CD14-positive monocyte (primary cell): ENCODE results near the gene CNOT2. TPM values are rescaled to one million over a fixed set of nuclear protein-coding genes. Genes with fewer than 3 reads are reported as not detected.

Experiments
- DNase-seq, 3 donors: peaks; one replicate each; pipeline ENCODE4 v3.0.0-alpha.2; 2011 to 2022
- H2AFZ ChIP-seq: 2 replicates; pipeline ENCODE4 v1.6.0; 2012; ENCODE audit warnings: mild to moderate bottlenecking, low read depth, low read length, inconsistent platforms; ENCODE audit not compliant: insufficient read depth, poor library complexity, severe bottlenecking
- H3K27ac ChIP-seq, 2 donors: 1 replicate in 1 of 2; 2 replicates in 1 of 2; pipeline ENCODE4 v1.5.1; 2012 to 2013; ENCODE audit warnings: low read length in 2 of 2, control low read depth in 1 of 2, inconsistent platforms in 1 of 2, low read depth in 1 of 2, mild to moderate bottlenecking in 1 of 2
- H3K27me3 ChIP-seq, 2 donors: one replicate each; pipeline versions ENCODE4 v1.6.0 to v1.6.1; 2011 to 2013; ENCODE audit warnings: low read length in 2 of 2; ENCODE audit not compliant: control insufficient read depth in 2 of 2, insufficient read depth in 2 of 2
- H3K36me3 ChIP-seq, 2 donors: replicated peaks in 1 of 2; 1 replicate in 1 of 2; 2 replicates in 1 of 2; pipeline versions ENCODE4 v1.5.1 to v1.6.1; 2012 to 2013; ENCODE audit warnings: low read length in 2 of 2, control low read depth in 1 of 2, inconsistent platforms in 1 of 2, mild to moderate bottlenecking in 1 of 2; ENCODE audit not compliant: insufficient read depth in 2 of 2, control insufficient read depth in 1 of 2
- H3K4me1 ChIP-seq, 2 donors: 1 replicate in 1 of 2; 2 replicates in 1 of 2; pipeline versions ENCODE4 v1.5.1 to v1.6.1; 2012 to 2013; ENCODE audit warnings: low read length in 2 of 2, control low read depth in 1 of 2, inconsistent platforms in 1 of 2, mild to moderate bottlenecking in 1 of 2, moderate library complexity in 1 of 2; ENCODE audit not compliant: insufficient read depth in 2 of 2, control insufficient read depth in 1 of 2
- H3K4me2 ChIP-seq: replicated peaks from 2 replicates; pipeline ENCODE3; 2012; ENCODE audit warnings: low read length, moderate library complexity, mild to moderate bottlenecking; ENCODE audit not compliant: poor library complexity, severe bottlenecking; ENCODE audit errors: extremely low read depth
- H3K4me3 ChIP-seq, 3 experiments: fragments of 200-600 bp in 1 of 3; sonication (generic) in 1 of 3; replicated peaks in 1 of 3; 1 replicate in 2 of 3; 2 replicates in 1 of 3; pipeline ENCODE4 v1.5.1; 2011 to 2013; ENCODE audit warnings: low read length in 3 of 3, mild to moderate bottlenecking in 3 of 3, control low read depth in 2 of 3, low read depth in 2 of 3, inconsistent platforms in 1 of 3, moderate library complexity in 1 of 3
- H3K79me2 ChIP-seq: 2 replicates; pipeline ENCODE4 v1.6.0; 2012; ENCODE audit warnings: mild to moderate bottlenecking, control low read depth, inconsistent platforms, low read length, moderate library complexity; ENCODE audit not compliant: insufficient read depth
- H3K9ac ChIP-seq: 2 replicates; pipeline ENCODE4 v1.6.0; 2017; ENCODE audit warnings: low read length, mild to moderate bottlenecking; ENCODE audit not compliant: insufficient read depth, poor library complexity, severe bottlenecking
- H3K9me3 ChIP-seq, 2 donors: replicated peaks in 1 of 2; 1 replicate in 1 of 2; 2 replicates in 1 of 2; pipeline versions ENCODE4 v1.5.1 to v1.6.1; 2012 to 2013; ENCODE audit warnings: low read length in 2 of 2, control low read depth in 1 of 2; ENCODE audit not compliant: control insufficient read depth in 1 of 2, insufficient read depth in 1 of 2
- H4K20me1 ChIP-seq: 2 replicates; pipeline ENCODE4 v1.6.0; 2012; ENCODE audit warnings: mild to moderate bottlenecking, low read length, control low read depth, moderate library complexity; ENCODE audit not compliant: insufficient read depth
- H3K27ac Mint-ChIP-seq, 7 donors: one replicate each; pipeline ENCODE4 v1.8.0; 2020; ENCODE audit warnings: mild to moderate bottlenecking in 7 of 7, mixed read lengths in 7 of 7, moderate library complexity in 6 of 7, inconsistent platforms in 2 of 7
- H3K27me3 Mint-ChIP-seq, 3 donors: one replicate each; pipeline ENCODE4 v1.8.0; 2021 to 2022; ENCODE audit warnings: low read depth in 3 of 3, mild to moderate bottlenecking in 3 of 3, mixed read lengths in 3 of 3, moderate library complexity in 3 of 3, inconsistent platforms in 1 of 3
- H3K36me3 Mint-ChIP-seq, 2 donors: one replicate each; pipeline ENCODE4 v1.8.0; 2020; ENCODE audit warnings: mixed read lengths in 2 of 2, inconsistent platforms in 1 of 2, mild to moderate bottlenecking in 1 of 2
- H3K4me1 Mint-ChIP-seq: one replicate; pipeline ENCODE4 v1.8.0; 2020; ENCODE audit warnings: mild to moderate bottlenecking, mixed read lengths
- H3K4me3 Mint-ChIP-seq, 2 donors: one replicate each; pipeline ENCODE4 v1.8.0; 2020; ENCODE audit warnings: mild to moderate bottlenecking in 2 of 2, mixed read lengths in 2 of 2, moderate library complexity in 1 of 2
- H3K9me3 Mint-ChIP-seq, 7 donors: one replicate each; pipeline ENCODE4 v1.8.0; 2020 to 2022; ENCODE audit warnings: mixed read lengths in 7 of 7, mild to moderate bottlenecking in 6 of 7, moderate library complexity in 6 of 7, inconsistent platforms in 2 of 7
- CTCF ChIP-seq: fragments of 200-600 bp; IDR thresholded peaks from one replicate; pipeline ENCODE4 v1.8.0; 2022; ENCODE audit warnings: antibody characterized with exemption, mild to moderate bottlenecking
- WGBS: methylation state at CpG from one replicate; pipeline ENCODE4 v1.1.5; 2013; ENCODE audit warnings: missing lambda C conversion rate; ENCODE audit not compliant: insufficient coverage; 5-methylcytosine and 5-hydroxymethylcytosine counted together
- intact Hi-C, 2 donors: fragments of 100-400 bp; cut with micrococcal nuclease; formaldehyde crosslinking; loops; one replicate each; pipeline versions ENCODE4 v1.15.0 to v1.15.1; 2023
- polyA plus RNA-seq, 3 donors: library from polyadenylated mRNA; depleted of rRNA in 1 of 3; unstranded in 2 of 3; stranded (reverse) in 1 of 3; fragments of 300-500 nt in 2 of 3; fragments of >200 nt in 1 of 3; fragmentation: Illumina TruSeq in 2 of 3; gene quantifications; 1 replicate in 2 of 3; 2 replicates in 1 of 3; pipeline ENCODE4 v1.2.3, GENCODE V29; 2012 to 2021

CNOT2 gene
- polyA plus RNA-seq, 3 donors = 49.8 to 77.2 (median 72.7) TPM

- peak within 1 kb of the TSS; percentile 78 to 90 (median 86) for H3K4me3 ChIP-seq
- peak within 1 kb of the TSS; percentile 17 for H3K9ac ChIP-seq
- TF ChIP-seq CTCF = no peak
- H3K27me3 ChIP-seq = peaks cover 55 to 63% of the 10 kb centered on the region in 2 donors
- Mint-ChIP-seq H3K4me3 (peak within 1 kb of the TSS; percentile 86 to 96), H3K36me3 (peaks cover 2 to 9% of the 10 kb centered on the region in 2 donors), H3K27me3 (peaks cover 42 to 60% (median 56%) of the 10 kb centered on the region in 3 donors), H3K9me3 (peaks cover 0 to 11% (median 2%) of the 10 kb centered on the region in 7 donors), H3K27ac (peak within 1 kb of the TSS in 1 of 7 donors; percentile 50), H3K4me1 (peaks cover 26% of the 10 kb centered on the region)
- DNase-seq = peak in 2 of 3 donors; percentile 12 to 48
- H2AFZ ChIP-seq = peak within 1 kb of the TSS; percentile 79
- peaks cover 0 to 10% of the 10 kb centered on the region in 2 donors for H3K9me3 ChIP-seq
- intact Hi-C loops = no loop called here
- no peaks in the 10 kb centered on the region for H3K79me2 ChIP-seq
- H4K20me1 ChIP-seq = no peaks in the 10 kb centered on the region
- peaks cover 16 to 22% of the 10 kb centered on the region in 2 donors for H3K4me1 ChIP-seq
- WGBS = 0% methylated on average over 68 of the region's 88 CpGs
- no peaks in the 10 kb centered on the region for H3K36me3 ChIP-seq
- H3K27ac ChIP-seq = no peak within 1 kb of the TSS
- peak within 1 kb of the TSS; percentile 99 for H3K4me2 ChIP-seq
Measured at GRCh38 chr12:70365648-70366518, 122.7 kb downstream of the CNOT2 start, which contains the start of gene KCNMB4. Gene KCNMB4 (plus strand): TSS chr12:70366290. CDS start chr12:70366735, 445 bp downstream.

DNA sequence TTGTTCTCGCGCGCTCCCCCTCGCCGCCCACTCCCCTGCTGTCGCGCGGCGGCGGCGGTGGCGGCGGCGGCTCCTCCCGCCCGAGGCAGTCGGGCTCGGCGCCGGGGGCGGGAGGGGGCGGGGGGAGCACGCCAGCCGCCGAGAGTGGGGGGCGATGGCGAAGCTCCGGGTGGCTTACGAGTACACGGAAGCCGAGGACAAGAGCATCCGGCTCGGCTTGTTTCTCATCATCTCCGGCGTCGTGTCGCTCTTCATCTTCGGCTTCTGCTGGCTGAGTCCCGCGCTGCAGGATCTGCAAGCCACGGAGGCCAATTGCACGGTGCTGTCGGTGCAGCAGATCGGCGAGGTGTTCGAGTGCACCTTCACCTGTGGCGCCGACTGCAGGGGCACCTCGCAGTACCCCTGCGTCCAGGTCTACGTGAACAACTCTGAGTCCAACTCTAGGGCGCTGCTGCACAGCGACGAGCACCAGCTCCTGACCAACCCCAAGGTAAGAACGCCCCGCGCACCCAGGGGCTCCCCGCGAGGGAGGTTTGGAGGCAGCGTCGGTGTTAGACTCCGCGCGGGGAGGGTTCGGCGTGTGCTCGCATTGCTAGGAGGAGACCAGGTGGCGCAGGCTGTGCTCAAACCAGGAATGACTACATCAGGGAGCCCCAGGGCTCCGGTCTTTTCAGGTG is 123.5 kb downstream of the CNOT2 start:
- no peak overlapping the region for H3K27ac ChIP-seq
- TF ChIP-seq CTCF = no peak
- H3K36me3 Mint-ChIP-seq = peaks cover 2 to 9% of the 10 kb centered on the region in 2 donors
- no peaks in the 10 kb centered on the region for H4K20me1 ChIP-seq
- no peak overlapping the region for H3K27ac Mint-ChIP-seq
- H3K9me3 Mint-ChIP-seq = peaks cover 0 to 11% (median 2%) of the 10 kb centered on the region in 7 donors
- peaks cover 0 to 10% of the 10 kb centered on the region in 2 donors for H3K9me3 ChIP-seq
- H3K79me2 ChIP-seq = no peaks in the 10 kb centered on the region
- peaks cover 16 to 22% of the 10 kb centered on the region in 2 donors for H3K4me1 ChIP-seq
- H3K4me1 Mint-ChIP-seq = peaks cover 26% of the 10 kb centered on the region
- peaks cover 40 to 58% (median 54%) of the 10 kb centered on the region in 3 donors for H3K27me3 Mint-ChIP-seq
- H3K4me2 ChIP-seq = peak overlapping the region; percentile 99
- no peaks in the 10 kb centered on the region for H3K36me3 ChIP-seq
- H3K9ac ChIP-seq = peak overlapping the region; percentile 17
- peak overlapping the region; percentile 79 for H2AFZ ChIP-seq
- intact Hi-C loops = no loop called here
- under 1% methylated on average over 68 of the region's 69 CpGs for WGBS
- peak in 2 of 3 donors; percentile 18 to 20 for DNase-seq
- H3K4me3 ChIP-seq = peak overlapping the region; percentile 47 to 86 (median 68)
- peaks cover 50 to 56% of the 10 kb centered on the region in 2 donors for H3K27me3 ChIP-seq
- peak overlapping the region; percentile 86 to 96 for H3K4me3 Mint-ChIP-seq
